HepG2 (cell line): ENCODE results near the gene GMPPA. TPM values are rescaled to one million over a fixed set of nuclear protein-coding genes. Genes with fewer than 3 reads are reported as not detected.

Experiments used
- FOXK1 ChIP-seq: sonication (generic); formaldehyde crosslinking; IDR thresholded peaks from 2 replicates; pipeline ENCODE4 v1.4.0; 2020; ENCODE audit warnings: low read depth, missing genetic modification reagents, borderline replicate concordance
- MATR3 ChIP-seq: sonication (generic); formaldehyde crosslinking; IDR thresholded peaks from 2 replicates; pipeline ENCODE4 v1.4.0; 2020; ENCODE audit warnings: missing genetic modification reagents
- NFE2L2 ChIP-seq: fragments of 150-350 bp; IDR thresholded peaks from 2 replicates; pipeline ENCODE4 v1.6.1; 2014; ENCODE audit warnings: low read length
- SAP130 ChIP-seq: IDR thresholded peaks from 2 replicates; pipeline ENCODE4 v1.6.1; 2016; ENCODE audit warnings: low read depth
- ZNF12 ChIP-seq: sonication (generic); formaldehyde crosslinking; IDR thresholded peaks from 2 replicates; pipeline ENCODE4 v1.5.0; 2020; ENCODE audit warnings: missing genetic modification reagents
- ZNF224 ChIP-seq: sonication (generic); formaldehyde crosslinking; IDR thresholded peaks from 2 replicates; pipeline ENCODE4 v1.5.0; 2020; ENCODE audit warnings: mild to moderate bottlenecking, missing genetic modification reagents
- ZNF484 ChIP-seq: sonication (generic); formaldehyde crosslinking; IDR thresholded peaks from 2 replicates; pipeline ENCODE4 v1.5.1; 2020; ENCODE audit warnings: mild to moderate bottlenecking, low read depth, missing genetic modification reagents, borderline replicate concordance
- ZNF549 ChIP-seq: sonication (generic); formaldehyde crosslinking; IDR thresholded peaks from 2 replicates; pipeline ENCODE4 v1.5.0; 2020; ENCODE audit warnings: missing genetic modification reagents
- ZNF552 ChIP-seq: sonication (generic); formaldehyde crosslinking; IDR thresholded peaks from 2 replicates; pipeline ENCODE4 v1.9.0; 2022; ENCODE audit warnings: missing genetic modification reagents, mild to moderate bottlenecking, borderline replicate concordance
- ZNF761 ChIP-seq: sonication (generic); formaldehyde crosslinking; conservative IDR thresholded peaks from 2 replicates; pipeline ENCODE4 v1.4.0; 2020; ENCODE audit warnings: mild to moderate bottlenecking, missing genetic modification reagents
- polyA plus RNA-seq, 8 experiments: library from polyadenylated mRNA; depleted of rRNA in 3 of 8; stranded (reverse) in 7 of 8; unstranded in 1 of 8; fragments of >200 nt; fragmentation: Illumina TruSeq in 4 of 8; extraction: Trizol in 4 of 8; gene quantifications; 2 replicates each; pipeline versions ENCODE4 v1.2.1 to v1.2.3, GENCODE V29; 2011 to 2016; ENCODE audit warnings: low read depth in 4 of 8, missing spikeins in 1 of 8, mixed read lengths in 1 of 8; ENCODE audit not compliant: insufficient read depth in 1 of 8
- total RNA-seq, 5 experiments: library from RNA; depleted of rRNA; stranded (reverse); fragments of >200 nt; fragmentation: Illumina TruSeq; extraction: Trizol; gene quantifications; 2 replicates each; pipeline ENCODE4 v1.2.3, GENCODE V29; 2016; ENCODE audit warnings: low read depth in 1 of 5
- TF ChIP-seq, protein P1 (sequence below): sonication (generic); formaldehyde crosslinking; IDR thresholded peaks from 2 replicates; pipeline ENCODE4 v1.8.0; 2022; ENCODE audit warnings: low read depth, missing genetic modification reagents
- TF ChIP-seq, protein P2 (sequence below): sonication (generic); formaldehyde crosslinking; IDR thresholded peaks from 2 replicates; pipeline ENCODE4 v1.9.0; 2021; ENCODE audit warnings: missing genetic modification reagents, borderline replicate concordance

Gene GMPPA
- total and polyA plus RNA-seq, 2 of the 13 experiments (the other 11 are each of a cell fraction or from before 2014, with no cell fraction given) = 81.1 to 106 TPM

DNA sequence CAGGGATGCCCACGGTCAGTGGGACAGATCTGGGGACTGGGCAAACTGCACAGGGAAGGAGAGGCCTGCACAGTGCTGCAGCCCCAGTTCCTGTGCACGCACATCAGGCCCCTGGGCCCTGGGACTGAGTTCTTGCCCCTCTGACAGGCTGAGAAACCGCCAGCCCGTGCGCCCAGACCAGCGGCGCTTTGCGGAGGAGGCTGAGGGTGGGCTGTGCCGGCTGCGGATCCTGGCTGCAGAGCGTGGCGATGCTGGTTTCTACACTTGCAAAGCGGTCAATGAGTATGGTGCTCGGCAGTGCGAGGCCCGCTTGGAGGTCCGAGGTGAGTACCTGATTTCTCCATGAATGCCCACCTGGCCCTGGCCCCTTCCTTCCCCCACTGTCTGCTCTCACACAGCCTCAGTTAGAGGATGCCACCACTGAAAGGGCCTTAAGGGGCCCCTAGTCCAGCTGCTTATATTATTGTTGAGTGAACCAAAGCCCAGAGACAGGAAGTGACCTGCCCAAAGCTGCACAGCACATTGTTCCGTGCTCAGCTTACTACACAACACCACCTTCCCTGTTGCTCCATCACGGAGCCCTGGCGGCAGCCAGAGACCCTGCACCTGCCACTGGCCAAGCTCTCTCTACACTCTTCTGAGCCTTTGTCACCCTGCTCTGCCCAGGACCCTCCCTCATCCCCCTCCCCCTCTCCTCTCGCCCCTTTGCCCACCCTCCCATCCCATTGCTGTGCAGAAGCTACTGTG is 34.2 kb upstream of the GMPPA start (continued):
- TF ChIP-seq FOXK1 = no peak
- no peak for TF ChIP-seq ZNF549 (CRISPR knock-in tag)
- TF ChIP-seq, protein P1, sequence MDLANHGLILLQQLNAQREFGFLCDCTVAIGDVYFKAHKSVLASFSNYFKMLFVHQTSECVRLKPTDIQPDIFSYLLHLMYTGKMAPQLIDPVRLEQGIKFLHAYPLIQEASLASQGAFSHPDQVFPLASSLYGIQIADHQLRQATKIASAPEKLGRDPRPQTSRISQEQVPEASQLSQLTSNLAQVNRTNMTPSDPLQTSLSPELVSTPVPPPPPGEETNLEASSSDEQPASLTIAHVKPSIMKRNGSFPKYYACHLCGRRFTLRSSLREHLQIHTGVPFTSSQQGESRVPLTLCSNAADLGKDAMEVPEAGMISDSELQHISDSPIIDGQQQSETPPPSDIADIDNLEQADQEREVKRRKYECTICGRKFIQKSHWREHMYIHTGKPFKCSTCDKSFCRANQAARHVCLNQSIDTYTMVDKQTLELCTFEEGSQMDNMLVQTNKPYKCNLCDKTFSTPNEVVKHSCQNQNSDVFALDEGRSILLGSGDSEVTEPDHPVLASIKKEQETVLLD (CRISPR knock-in tag) = no peak
- TF ChIP-seq SAP130 = no peak
- TF ChIP-seq ZNF484 (CRISPR knock-in tag) = no peak
- TF ChIP-seq ZNF761 (CRISPR knock-in tag) = no peak
- TF ChIP-seq ZNF12 = no peak
- no peak for TF ChIP-seq MATR3 (CRISPR knock-in tag)
- TF ChIP-seq, protein P2, sequence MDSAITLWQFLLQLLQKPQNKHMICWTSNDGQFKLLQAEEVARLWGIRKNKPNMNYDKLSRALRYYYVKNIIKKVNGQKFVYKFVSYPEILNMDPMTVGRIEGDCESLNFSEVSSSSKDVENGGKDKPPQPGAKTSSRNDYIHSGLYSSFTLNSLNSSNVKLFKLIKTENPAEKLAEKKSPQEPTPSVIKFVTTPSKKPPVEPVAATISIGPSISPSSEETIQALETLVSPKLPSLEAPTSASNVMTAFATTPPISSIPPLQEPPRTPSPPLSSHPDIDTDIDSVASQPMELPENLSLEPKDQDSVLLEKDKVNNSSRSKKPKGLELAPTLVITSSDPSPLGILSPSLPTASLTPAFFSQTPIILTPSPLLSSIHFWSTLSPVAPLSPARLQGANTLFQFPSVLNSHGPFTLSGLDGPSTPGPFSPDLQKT (CRISPR knock-in tag) = no peak
- no peak for TF ChIP-seq ZNF224
- TF ChIP-seq NFE2L2 = no peak
- no peak for TF ChIP-seq ZNF552
- TF ChIP-seq, all 625 proteins: peak for 3
